Measurements from ENCODE around the gene MAPK13. TPM values are rescaled to one million over a fixed set of nuclear protein-coding genes. Genes with fewer than 3 reads are reported as not detected.
"Not testable (repeated sequence)": the region's sequence is repeated elsewhere in the genome, so short reads cannot be mapped to it uniquely, and the experiment has no call there.

Gene MAPK13
- total RNA-seq, 1 experiment from 2014 or later, result 13.6 TPM

- no peaks in the 10 kb centered on the region for H3K4me1 Mint-ChIP-seq
- H3K4me3 Mint-ChIP-seq, result no peak overlapping the region
- TF ChIP-seq MXD4 (CRISPR knock-in tag; IDR thresholded peaks at IDR 0.05; ENCODE audit: borderline replicate concordance) (no peak), ZNF396 (CRISPR knock-in tag; IDR thresholded peaks at IDR 0.05; ENCODE audit: borderline replicate concordance) (no peak), OVOL2 (CRISPR knock-in tag; IDR thresholded peaks at IDR 0.05; ENCODE audit: borderline replicate concordance) (no peak), ZNF121 (CRISPR knock-in tag; IDR thresholded peaks at IDR 0.05) (no peak), JUN (CRISPR knock-in tag; IDR thresholded peaks at IDR 0.05) (no peak), ATF2 (CRISPR knock-in tag; IDR thresholded peaks at IDR 0.05; ENCODE audit: borderline replicate concordance, low read depth) (no peak), PRRX2 (CRISPR knock-in tag; IDR thresholded peaks at IDR 0.05) (no peak), MLX (CRISPR knock-in tag; IDR thresholded peaks at IDR 0.05) (no peak), MYBL2 (CRISPR knock-in tag; IDR thresholded peaks at IDR 0.05) (no peak), ZNF416 (CRISPR knock-in tag; IDR thresholded peaks at IDR 0.05) (no peak), CREM (CRISPR knock-in tag; IDR thresholded peaks at IDR 0.05) (no peak), PRDM15 (CRISPR knock-in tag; IDR thresholded peaks at IDR 0.05) (no peak), ETV6 (CRISPR knock-in tag; IDR thresholded peaks at IDR 0.05) (no peak)
- TF ChIP-seq, protein P1, sequence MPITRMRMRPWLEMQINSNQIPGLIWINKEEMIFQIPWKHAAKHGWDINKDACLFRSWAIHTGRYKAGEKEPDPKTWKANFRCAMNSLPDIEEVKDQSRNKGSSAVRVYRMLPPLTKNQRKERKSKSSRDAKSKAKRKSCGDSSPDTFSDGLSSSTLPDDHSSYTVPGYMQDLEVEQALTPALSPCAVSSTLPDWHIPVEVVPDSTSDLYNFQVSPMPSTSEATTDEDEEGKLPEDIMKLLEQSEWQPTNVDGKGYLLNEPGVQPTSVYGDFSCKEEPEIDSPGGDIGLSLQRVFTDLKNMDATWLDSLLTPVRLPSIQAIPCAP (CRISPR knock-in tag; IDR thresholded peaks at IDR 0.05), result no peak
- no peaks in the 10 kb centered on the region; the same call in 1 of the 2 replicates for H3K27me3 Mint-ChIP-seq (ENCODE audit: low read depth)
- ATAC-seq (no peak), DNase-seq (ENCODE audit: low spot score) (no peak)
- H3K36me3 Mint-ChIP-seq, result peaks cover 73% of the 10 kb centered on the region
- POLR2A ChIA-PET, result no interaction called here
- no peak overlapping the region for H3K27ac Mint-ChIP-seq
- CTCF ChIA-PET, result interaction anchor here (0.7 kb wide), 1 partner anchor 54 kb away, joined by 4 read pairs; no protein-coding TSS in a partner anchor
- peaks cover 44% of the 10 kb centered on the region for H3K9me3 Mint-ChIP-seq
Observed at GRCh38 chr6:36082318-36082717, 48.0 kb upstream of the MAPK13 start.

DNA sequence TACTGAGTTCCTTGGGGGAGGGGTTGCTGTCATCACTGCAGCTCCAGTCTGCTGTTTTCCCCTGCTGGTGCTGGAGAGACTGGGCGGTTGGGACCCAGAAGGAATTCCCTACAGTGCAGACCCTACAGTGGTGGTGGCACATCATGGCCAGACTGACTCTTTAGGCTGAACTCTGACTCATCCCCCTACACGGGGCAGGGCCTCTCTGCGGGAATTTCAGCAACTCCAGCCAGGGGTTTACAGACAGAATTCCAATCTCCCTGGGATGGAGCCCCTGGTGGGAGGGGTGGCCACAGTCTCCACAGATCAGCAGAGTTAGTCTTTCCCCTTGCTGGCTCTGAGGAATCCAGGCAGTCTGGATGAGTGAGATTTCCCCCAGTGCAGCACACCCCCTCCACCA, 46.9 kb upstream of the MAPK13 start:
- Mint-ChIP-seq H3K9me3 (peaks cover 52% of the 10 kb centered on the region), H3K4me3 (no peak overlapping the region), H3K27ac (no peak overlapping the region), H3K4me1 (no peaks in the 10 kb centered on the region), H3K36me3 (peaks cover 73% of the 10 kb centered on the region), H3K27me3 (ENCODE audit: low read depth) (no peaks in the 10 kb centered on the region; the same call in 1 of the 2 replicates)
- TF ChIP-seq GTF2I (CRISPR knock-in tag; conservative IDR thresholded peaks at IDR 0.05), result no peak
- no peak for TF ChIP-seq ESRRA (CRISPR knock-in tag; IDR thresholded peaks at IDR 0.05; ENCODE audit: borderline replicate concordance)
- no peak for TF ChIP-seq IRF2 (CRISPR knock-in tag; IDR thresholded peaks at IDR 0.05; ENCODE audit: borderline replicate concordance, low read depth)
- TF ChIP-seq GABPB1 (CRISPR knock-in tag; IDR thresholded peaks at IDR 0.05), result no peak
- TF ChIP-seq RORB (CRISPR knock-in tag; IDR thresholded peaks at IDR 0.05), result no peak
- no peak for TF ChIP-seq CREM (CRISPR knock-in tag; IDR thresholded peaks at IDR 0.05)
- ATAC-seq (peak; percentile 30), DNase-seq (ENCODE audit: low spot score) (no peak)
- ChIA-PET POLR2A (no interaction called here), CTCF (interaction anchor here (1.0 to 1.2 kb wide), 2 partner anchors 12 to 56 kb away, joined by 3 to 4 read pairs; partner anchors contain the start of gene MAPK14)

DNA sequence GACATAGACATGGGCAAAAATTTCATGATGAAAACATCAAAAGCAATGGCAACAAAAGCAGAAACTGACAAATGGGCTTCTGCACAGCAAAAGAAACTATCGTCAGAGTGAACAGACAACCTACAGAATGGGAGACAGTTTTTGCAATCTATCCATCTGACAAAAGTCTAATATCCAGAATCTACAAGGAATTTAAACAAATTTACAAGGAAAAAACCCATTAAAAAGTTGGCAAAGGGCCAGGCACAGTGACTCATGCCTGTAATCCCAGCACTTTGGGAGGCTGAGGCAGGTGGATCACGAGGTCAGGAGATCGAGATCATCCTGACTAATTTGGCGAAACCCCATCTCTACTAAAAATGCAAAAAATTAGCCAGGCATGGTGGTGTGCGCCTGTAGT, 42.1 kb upstream of the MAPK13 start:
- H3K36me3 Mint-ChIP-seq, result peaks cover 36% of the 10 kb centered on the region
- H3K27me3 Mint-ChIP-seq (ENCODE audit: low read depth); CTCF ChIA-PET; POLR2A ChIA-PET; ATAC-seq; H3K4me3 Mint-ChIP-seq; H3K27ac Mint-ChIP-seq; H3K4me1 Mint-ChIP-seq; DNase-seq (ENCODE audit: low spot score): not testable (repeated sequence)
- peaks cover 30% of the 10 kb centered on the region for H3K9me3 Mint-ChIP-seq

All from WTC11 (cell line).